DND-41 (cell line): ENCODE measurements around the gene CLECL1.

Experiments
- ATAC-seq: fragments of 200-7000 bp; cut with Tn5 transposase; 3 replicates; pipeline ENCODE4 v1.9.1; 2021; ENCODE audit warnings: low read depth; ENCODE audit not compliant: insufficient read depth
- DNase-seq: peaks from one replicate; pipeline ENCODE4 v3.0.0-alpha.2; 2020
- H2AFZ ChIP-seq: 2 replicates; pipeline ENCODE4 v1.6.0; 2012; ENCODE audit warnings: low read depth, low read length
- H3K27ac ChIP-seq: 2 replicates; pipeline ENCODE4 v1.5.1; 2012; ENCODE audit warnings: low read length, inconsistent platforms
- H3K27me3 ChIP-seq: fragments of 200-600 bp; sonication (generic); 2 replicates; pipeline ENCODE4 v1.6.0; 2012; ENCODE audit warnings: low read length, mild to moderate bottlenecking, inconsistent platforms; ENCODE audit not compliant: insufficient read depth, poor library complexity
- H3K36me3 ChIP-seq: 2 replicates; pipeline ENCODE4 v1.5.1; 2012; ENCODE audit warnings: low read length, inconsistent platforms; ENCODE audit not compliant: insufficient read depth
- H3K4me1 ChIP-seq: 2 replicates; pipeline ENCODE4 v1.5.1; 2012; ENCODE audit warnings: mild to moderate bottlenecking, low read length; ENCODE audit not compliant: insufficient read depth
- H3K4me2 ChIP-seq: 2 replicates; pipeline ENCODE4 v1.6.0; 2012; ENCODE audit warnings: mild to moderate bottlenecking, moderate library complexity, low read length, inconsistent platforms; ENCODE audit not compliant: insufficient read depth
- H3K4me3 ChIP-seq, 2 experiments: fragments of 200-600 bp in 1 of 2; shearing (Covaris generic) in 1 of 2; 2 replicates each; pipeline ENCODE4 v1.5.1; 2012 to 2016; ENCODE audit warnings: inconsistent platforms in 2 of 2, low read length in 2 of 2, mild to moderate bottlenecking in 2 of 2, low read depth in 1 of 2, moderate library complexity in 1 of 2
- H3K79me2 ChIP-seq: 2 replicates; pipeline ENCODE4 v1.6.0; 2012; ENCODE audit warnings: low read length, inconsistent platforms; ENCODE audit not compliant: insufficient read depth
- H3K9ac ChIP-seq: 2 replicates; pipeline ENCODE4 v1.6.0; 2012; ENCODE audit warnings: low read depth, mild to moderate bottlenecking, inconsistent platforms, low read length, moderate library complexity
- H3K9me3 ChIP-seq: 2 replicates; pipeline ENCODE4 v1.5.1; 2012; ENCODE audit warnings: low read length, moderate library complexity, mild to moderate bottlenecking, inconsistent platforms; ENCODE audit not compliant: insufficient read depth, severe bottlenecking
- H4K20me1 ChIP-seq: 2 replicates; pipeline ENCODE4 v1.6.0; 2012; ENCODE audit warnings: low read length; ENCODE audit not compliant: insufficient read depth
- EZH2 ChIP-seq: IDR thresholded peaks from 3 replicates; pipeline ENCODE4 v1.6.1; 2012; ENCODE audit warnings: borderline replicate concordance, low read depth, mild to moderate bottlenecking, moderate library complexity, low read length, inconsistent platforms; ENCODE audit not compliant: severe bottlenecking
- TF ChIP-seq, protein P1 (sequence below): IDR thresholded peaks from 2 replicates; pipeline ENCODE4 v1.5.1; 2012; ENCODE audit warnings: borderline replicate concordance, low read length, moderate library complexity, mild to moderate bottlenecking; ENCODE audit not compliant: poor library complexity, severe bottlenecking; ENCODE audit errors: extremely low read depth

CLECL1 gene

DNA sequence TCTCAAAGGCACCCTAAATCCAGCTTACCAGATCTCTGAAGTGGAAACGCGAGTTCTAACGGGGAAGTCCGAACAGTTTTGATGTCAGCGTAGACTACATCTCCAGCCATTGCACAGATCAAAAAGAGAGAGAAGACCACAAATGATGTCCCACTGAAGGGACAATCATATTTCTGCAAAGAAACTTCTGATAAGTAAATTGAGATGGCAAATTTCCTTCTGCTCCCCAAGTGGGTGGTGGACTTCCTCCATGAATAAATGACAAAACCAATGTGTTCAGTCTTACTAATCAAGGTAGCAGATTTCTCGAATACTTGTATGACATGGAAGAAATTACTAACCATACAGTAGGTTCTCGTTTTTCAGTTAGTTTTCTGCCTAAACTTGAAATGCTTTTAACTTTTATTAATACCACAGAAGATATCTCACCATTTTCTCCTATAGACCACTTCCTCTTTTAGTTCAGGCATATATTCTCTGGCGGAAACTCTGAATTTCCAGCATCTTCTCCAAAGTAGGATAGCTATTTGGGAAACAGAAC, at the start of gene CLECL1:
CLECL1 (minus strand) TSS at position 177 of the 541 bp plus-strand sequence.
- Histone ChIP-seq H3K4me3 (no peak within 1 kb of the TSS), H3K9me3 (no peaks in the 10 kb centered on the region), H2AFZ (no peak within 1 kb of the TSS), H4K20me1 (no peaks in the 10 kb centered on the region), H3K79me2 (no peaks in the 10 kb centered on the region), H3K4me1 (peaks cover 11% of the 10 kb centered on the region; the same call in 1 of the 2 replicates), H3K9ac (no peak within 1 kb of the TSS), H3K27ac (no peak within 1 kb of the TSS), H3K27me3 (no peaks in the 10 kb centered on the region), H3K4me2 (no peak within 1 kb of the TSS), H3K36me3 (no peaks in the 10 kb centered on the region)
- ATAC-seq (no peak), DNase-seq (no peak)
- TF ChIP-seq EZH2 = no peak
- TF ChIP-seq, protein P1, sequence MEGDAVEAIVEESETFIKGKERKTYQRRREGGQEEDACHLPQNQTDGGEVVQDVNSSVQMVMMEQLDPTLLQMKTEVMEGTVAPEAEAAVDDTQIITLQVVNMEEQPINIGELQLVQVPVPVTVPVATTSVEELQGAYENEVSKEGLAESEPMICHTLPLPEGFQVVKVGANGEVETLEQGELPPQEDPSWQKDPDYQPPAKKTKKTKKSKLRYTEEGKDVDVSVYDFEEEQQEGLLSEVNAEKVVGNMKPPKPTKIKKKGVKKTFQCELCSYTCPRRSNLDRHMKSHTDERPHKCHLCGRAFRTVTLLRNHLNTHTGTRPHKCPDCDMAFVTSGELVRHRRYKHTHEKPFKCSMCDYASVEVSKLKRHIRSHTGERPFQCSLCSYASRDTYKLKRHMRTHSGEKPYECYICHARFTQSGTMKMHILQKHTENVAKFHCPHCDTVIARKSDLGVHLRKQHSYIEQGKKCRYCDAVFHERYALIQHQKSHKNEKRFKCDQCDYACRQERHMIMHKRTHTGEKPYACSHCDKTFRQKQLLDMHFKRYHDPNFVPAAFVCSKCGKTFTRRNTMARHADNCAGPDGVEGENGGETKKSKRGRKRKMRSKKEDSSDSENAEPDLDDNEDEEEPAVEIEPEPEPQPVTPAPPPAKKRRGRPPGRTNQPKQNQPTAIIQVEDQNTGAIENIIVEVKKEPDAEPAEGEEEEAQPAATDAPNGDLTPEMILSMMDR = no peak

DNA sequence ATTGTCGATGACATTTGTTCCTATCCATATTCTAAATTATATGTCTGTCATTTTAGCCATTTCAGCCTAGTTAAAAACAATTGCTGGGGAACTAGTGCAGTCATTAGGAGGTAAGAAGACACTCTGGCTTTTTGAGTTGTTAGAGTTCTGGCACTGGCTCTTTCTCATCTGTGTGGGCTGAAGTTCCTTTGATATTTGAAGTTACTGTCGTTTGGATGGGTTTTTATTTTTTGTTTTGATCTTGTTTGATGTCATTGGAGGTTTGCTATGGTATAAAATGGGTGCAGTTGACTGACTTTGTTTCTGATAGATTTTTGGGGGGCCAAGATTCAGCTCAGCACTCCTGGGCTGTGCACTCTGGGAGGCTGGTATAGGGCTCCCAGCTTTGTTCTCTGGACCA, 48.5 kb upstream of the CLECL1 start:
- no peak for DNase-seq
- Histone ChIP-seq H3K4me2 (no peak overlapping the region), H3K4me3 (no peak overlapping the region), H3K79me2 (no peaks in the 10 kb centered on the region), H4K20me1 (no peaks in the 10 kb centered on the region), H3K9ac (no peak overlapping the region), H3K36me3 (no peaks in the 10 kb centered on the region), H3K27ac (no peak overlapping the region), H2AFZ (no peak overlapping the region), H3K4me1 (peaks cover 7% of the 10 kb centered on the region), H3K9me3 (no peaks in the 10 kb centered on the region), H3K27me3 (no peaks in the 10 kb centered on the region)
- TF ChIP-seq, protein P1 = no peak
- TF ChIP-seq EZH2 = no peak
- peak; percentile 40; the same call in 2 of the 3 replicates for ATAC-seq

DNA sequence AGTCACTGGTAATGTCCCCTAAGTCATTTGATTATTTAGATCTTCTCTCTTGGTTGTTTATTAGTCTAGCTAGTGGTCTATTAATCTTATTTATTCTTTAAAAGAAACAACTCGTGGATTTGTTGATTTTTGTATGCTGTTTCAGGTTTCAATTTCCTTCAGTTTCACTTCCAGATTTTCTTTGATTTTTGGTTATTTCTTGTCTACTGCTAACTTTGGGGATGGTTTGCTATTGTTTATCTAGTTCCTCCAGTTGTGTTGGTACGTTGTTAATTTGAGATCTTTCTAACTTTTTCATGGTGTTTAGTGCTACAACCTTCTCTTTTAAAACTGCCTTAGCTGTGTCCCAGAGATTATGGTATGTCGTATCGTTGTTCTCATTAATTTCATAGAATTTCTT, 46.3 kb upstream of the CLECL1 start:
- no peak for DNase-seq
- H3K79me2 ChIP-seq = no peaks in the 10 kb centered on the region
- H3K4me3 ChIP-seq = no peak overlapping the region
- no peaks in the 10 kb centered on the region for H3K27me3 ChIP-seq
- no peak for TF ChIP-seq EZH2
- TF ChIP-seq, protein P1 = no peak
- H3K9me3 ChIP-seq = no peaks in the 10 kb centered on the region
- H3K36me3 ChIP-seq = no peaks in the 10 kb centered on the region
- H4K20me1 ChIP-seq = no peaks in the 10 kb centered on the region
- no peak overlapping the region for H3K9ac ChIP-seq
- ATAC-seq = no peak
- H3K27ac ChIP-seq = no peak overlapping the region
- no peak overlapping the region for H2AFZ ChIP-seq
- peaks cover 24% of the 10 kb centered on the region for H3K4me1 ChIP-seq
- H3K4me2 ChIP-seq = no peak overlapping the region

DNA sequence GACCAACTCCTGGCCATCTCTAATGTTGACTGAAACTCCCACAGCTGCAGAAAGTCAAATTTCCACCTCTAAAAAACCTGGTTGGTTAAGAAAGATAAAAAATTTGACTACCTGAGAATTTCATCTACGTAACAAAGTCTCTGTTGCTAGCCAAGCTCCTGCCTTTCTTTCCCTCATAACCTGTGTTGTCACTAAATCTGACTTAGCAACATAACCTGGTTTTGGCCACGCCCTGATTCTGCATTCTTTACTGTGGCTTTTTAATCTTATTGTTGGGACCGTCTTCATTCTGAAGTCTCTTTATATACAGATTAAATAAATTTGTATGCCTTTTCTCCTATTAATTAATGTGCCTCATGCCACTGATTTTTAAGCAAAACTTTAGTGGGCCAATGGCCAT, 43.9 kb upstream of the CLECL1 start:
- no peaks in the 10 kb centered on the region for H3K9me3 ChIP-seq

More for the DNA sequence above, 43.9 kb upstream of the CLECL1 start:
- H3K9ac ChIP-seq = no peak overlapping the region
- ATAC-seq = no peak
- H3K4me3 ChIP-seq = no peak overlapping the region
- H2AFZ ChIP-seq = no peak overlapping the region
- no peaks in the 10 kb centered on the region for H3K27me3 ChIP-seq
- H3K4me2 ChIP-seq = no peak overlapping the region
- H3K4me1 ChIP-seq = peaks cover 42% of the 10 kb centered on the region
- H3K79me2 ChIP-seq = no peaks in the 10 kb centered on the region
- no peaks in the 10 kb centered on the region for H3K36me3 ChIP-seq
- no peak for DNase-seq
- no peak overlapping the region for H3K27ac ChIP-seq
- no peaks in the 10 kb centered on the region for H4K20me1 ChIP-seq
- TF ChIP-seq, protein P1 = no peak
- TF ChIP-seq EZH2 = no peak
